Dermis microvascular lymphatic vessel endothelial cell (primary cell): ENCODE measurements around the gene SLC7A4. TPM values are rescaled to one million over a fixed set of nuclear protein-coding genes. Genes with fewer than 3 reads are reported as not detected.
"Not testable (repeated sequence)": the region's sequence is repeated elsewhere in the genome, so short reads cannot be mapped to it uniquely, and the experiment has no call there.

Source experiments
- DNase-seq, 2 donors: peaks; one replicate each; pipeline versions ENCODE4 v3.0.0 to v3.0.0-alpha.2; 2010; ENCODE audit warnings: low read depth in 2 of 2
- total RNA-seq: library from RNA; depleted of rRNA; stranded (reverse); fragments of >200 nt; gene quantifications from 2 replicates; pipeline ENCODE4 v1.2.1, GENCODE V29; 2014

The SLC7A4 gene
- total RNA-seq, 1 donor from 2014 or later: not detected

DNA sequence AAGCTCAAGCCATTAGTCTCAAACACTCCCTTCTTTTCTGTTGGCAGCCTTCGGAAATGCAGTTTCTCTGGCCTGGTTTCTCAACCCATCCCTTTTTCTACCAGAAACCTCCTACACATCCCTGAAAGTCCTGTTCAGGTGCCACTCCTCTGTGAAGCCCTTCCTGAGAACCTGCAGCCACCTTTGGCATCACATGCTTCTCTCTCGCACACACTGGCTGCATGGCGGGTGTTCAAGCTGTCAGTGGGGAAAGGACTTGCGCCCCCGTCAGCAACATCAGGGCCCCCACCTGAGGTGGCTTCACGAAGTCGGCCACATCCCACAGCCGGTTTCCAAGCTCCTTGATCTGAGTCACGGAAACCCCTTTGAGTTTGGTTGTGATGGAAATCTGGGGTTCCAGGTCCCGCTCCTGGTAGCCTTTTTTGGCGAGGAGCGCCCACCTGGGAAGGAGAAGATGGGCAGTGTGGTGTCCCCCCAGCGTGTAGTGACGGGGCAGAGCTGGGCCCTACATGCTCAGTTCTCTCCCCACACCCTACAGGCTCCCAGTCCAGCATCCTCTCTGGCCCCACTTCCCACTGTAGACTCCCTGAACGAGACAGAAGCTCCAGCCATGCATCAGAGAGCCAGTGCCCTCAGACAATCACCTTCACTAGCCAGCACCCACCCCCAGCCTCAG lies 11.6 kb upstream of the SLC7A4 start:
- DNase-seq: no peak

DNA sequence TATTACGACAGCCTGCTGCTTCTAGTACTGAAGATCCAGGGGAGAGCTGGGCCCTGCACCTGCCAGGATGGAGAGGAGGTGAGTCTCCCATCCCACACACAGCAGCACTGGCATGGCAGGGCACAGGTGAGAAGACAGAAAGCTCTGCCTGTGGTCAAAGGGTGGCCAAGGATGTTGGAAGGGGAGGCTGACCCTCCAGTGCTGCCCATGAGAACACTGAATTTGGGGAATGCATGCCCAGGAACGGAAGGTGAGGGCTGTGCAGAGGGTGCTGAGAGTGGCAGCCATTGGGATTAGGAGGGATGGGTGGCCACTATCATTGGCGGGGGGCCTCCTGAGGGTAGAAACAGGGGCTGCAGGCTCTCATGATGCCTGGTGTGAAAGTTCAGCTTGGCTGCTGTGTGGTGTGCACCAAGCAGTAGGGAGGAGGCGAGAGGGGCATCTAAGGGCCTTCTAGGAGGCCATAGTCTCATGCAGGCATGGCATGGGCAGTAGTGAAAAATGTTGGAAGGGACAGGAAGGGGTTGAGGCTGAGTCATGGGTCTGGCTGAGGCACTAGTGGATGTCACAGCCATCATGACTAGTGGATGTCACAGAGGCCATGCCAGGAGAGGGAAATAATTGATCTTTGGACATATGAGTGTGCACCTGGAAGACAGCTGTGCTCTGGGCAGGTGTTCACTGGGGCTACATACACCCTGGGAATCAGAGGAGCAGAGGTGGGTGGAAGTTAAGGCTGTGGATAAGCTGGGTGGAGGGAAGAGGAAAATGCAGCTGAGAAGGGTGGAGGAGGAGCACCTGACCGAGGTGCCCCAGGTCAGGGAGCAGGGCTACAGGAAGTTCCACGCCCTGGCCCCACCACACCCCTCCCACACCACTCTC lies 10.9 kb upstream of the SLC7A4 start:
- no peak for DNase-seq

DNA sequence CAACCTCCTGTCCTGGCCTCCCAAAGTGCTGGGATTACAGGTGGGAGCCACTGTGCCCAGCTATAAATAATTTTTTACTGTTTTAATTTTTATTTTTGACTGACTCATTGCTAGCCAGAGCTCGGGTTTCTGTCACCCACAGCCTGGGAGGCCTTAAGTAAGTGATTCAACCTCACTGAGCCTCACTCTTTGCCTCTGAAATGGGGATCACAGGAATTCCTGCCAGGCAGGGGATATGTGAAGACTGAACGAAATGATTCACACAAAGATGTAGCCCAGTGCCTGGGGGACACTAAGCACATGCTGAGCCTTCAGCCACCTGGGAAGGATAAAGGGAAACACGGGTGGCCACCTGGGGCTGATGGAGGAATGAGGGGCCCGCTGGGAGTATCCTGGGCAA lies 9.6 kb upstream of the SLC7A4 start:
- DNase-seq: no peak

DNA sequence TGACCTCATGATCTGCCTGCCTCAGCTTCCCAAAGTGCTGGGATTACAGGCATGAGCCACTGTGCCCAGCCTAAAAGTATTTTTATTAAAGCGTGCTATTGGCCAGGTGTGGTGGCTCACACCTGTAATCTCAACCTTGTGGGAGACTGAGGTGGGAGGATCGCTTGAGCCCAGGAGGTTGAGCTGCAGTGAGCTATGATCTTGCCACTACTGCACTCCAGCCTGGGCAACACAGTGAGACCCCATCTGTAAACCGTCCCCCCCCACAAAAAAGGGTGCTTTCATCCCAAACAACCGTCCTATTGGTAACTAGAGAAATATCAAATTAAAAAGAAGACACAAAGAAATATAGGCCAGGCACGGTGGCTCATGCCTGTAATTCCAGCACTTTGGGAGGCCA lies 6.8 kb upstream of the SLC7A4 start:
- not testable (repeated sequence) for DNase-seq

DNA sequence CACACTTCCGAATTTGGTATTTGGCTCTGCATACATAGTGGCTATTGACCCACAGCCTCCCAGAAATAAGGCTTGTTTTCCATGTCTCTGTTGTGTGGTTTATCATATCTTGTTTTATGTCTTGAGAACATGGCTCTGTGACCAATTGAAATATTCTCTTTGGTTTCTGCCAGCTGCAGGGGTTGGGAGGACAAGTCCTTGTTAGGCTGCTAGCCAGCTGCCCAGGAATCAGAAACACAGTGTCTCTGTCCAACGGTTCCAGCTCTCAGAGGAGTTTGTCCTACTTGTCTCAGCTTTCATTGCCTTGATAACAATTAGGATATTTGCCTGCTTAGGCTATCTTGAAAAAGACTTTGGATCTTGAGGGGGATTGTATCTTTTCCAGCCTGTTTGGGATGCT lies 6.0 kb upstream of the SLC7A4 start:
- no peak for DNase-seq

DNA sequence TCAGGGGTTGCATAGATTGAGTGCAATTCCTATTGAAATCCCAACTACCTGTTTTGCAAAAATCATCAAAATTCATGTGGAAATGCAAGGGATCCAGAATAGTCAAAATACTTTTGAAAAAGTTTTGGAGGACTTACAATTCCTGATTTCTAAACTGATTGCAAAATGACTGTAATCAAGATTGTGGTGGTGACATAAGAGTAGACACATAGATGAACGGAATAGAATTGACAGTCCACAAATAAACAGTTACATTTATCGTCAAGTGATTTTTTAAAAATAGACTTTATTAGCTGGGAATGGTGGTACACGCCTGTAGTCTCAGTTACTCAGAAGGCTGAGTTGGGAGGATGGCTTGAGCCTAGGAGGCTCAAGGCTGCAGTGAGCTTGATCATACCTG lies 2.6 kb upstream of the SLC7A4 start:
- DNase-seq: no peak

DNA sequence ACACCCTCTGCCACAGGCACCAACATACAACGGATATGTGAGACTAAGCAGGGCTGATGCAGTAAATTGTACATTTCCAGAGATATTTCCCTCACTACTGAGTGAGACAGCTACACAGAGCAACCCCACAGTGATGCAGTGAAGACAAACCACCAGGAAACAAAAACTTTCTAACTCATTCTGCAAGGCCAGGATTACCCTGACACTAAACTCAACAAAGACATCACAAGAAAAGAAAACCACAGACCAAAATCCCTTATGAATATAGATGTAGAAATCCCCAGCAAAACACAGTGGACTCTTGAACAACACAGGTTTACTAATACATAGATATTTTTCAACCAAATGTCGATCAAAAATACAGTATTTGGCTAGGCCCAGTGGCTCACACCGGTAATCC lies 1.5 kb upstream of the SLC7A4 start:
- DNase-seq: no peak

DNA sequence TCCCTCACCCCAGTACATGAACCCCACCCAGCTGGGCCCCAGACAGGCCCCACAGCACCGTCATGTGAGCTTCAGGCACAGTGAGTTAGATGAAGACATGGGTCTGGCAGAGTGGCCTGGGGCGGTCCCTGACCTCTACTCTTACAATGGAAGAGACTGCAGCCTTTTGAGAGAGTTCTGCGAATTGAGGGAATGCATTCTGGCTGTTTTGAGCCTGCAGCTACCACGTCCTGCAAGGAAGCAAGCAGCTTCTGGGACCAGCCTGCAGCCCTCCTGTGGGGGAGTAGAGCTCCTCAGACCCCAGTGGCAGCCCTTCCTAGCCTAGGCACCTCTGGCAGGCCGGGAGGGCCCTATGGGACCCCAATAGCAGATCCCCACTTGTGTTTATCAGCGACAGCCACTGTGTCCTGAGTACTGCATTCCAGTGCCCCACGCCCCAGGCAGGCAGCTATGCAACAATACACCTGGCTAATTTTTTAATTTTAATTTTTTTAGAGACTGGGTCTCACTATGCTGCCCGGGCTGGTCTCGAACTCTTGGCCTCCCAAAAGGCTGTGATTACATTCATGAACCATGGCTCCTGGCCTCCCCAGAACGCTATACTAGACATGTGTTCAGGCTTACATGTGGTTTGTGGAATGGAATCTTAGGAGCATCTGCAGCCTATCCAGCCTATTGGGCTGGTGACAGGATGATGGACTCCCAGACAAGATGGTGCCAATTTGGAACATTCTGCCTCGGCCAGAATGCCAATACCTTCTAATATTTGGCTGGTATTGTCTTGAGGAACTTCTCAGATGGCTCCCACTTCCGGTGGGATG lies 717 bp upstream of the SLC7A4 start:
- no peak for DNase-seq

DNA sequence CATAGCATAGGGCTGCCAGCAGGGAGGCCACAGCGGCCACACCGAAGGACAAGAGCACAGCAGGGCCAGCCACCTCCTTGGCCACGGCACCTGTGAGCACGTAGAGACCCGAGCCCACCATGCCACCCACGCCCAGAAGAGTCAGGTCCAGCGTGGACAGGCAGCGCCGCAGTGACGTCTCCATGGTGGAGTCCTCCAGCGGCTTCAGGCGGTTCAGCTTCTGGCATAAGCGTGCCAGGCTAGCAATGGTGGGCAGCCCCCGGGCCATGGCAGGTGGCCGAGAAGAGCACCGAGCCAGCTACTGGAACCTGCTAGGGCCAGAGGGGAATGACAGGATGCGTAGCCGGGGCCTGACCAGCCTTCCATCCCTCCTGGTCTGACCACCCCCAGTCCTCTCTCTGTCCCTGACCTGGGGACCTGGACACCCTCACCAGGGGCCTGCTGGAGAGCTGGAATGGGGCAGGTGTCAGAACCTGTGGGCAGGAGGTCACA lies 770 bp downstream of the SLC7A4 start:
- DNase-seq: no peak

DNA sequence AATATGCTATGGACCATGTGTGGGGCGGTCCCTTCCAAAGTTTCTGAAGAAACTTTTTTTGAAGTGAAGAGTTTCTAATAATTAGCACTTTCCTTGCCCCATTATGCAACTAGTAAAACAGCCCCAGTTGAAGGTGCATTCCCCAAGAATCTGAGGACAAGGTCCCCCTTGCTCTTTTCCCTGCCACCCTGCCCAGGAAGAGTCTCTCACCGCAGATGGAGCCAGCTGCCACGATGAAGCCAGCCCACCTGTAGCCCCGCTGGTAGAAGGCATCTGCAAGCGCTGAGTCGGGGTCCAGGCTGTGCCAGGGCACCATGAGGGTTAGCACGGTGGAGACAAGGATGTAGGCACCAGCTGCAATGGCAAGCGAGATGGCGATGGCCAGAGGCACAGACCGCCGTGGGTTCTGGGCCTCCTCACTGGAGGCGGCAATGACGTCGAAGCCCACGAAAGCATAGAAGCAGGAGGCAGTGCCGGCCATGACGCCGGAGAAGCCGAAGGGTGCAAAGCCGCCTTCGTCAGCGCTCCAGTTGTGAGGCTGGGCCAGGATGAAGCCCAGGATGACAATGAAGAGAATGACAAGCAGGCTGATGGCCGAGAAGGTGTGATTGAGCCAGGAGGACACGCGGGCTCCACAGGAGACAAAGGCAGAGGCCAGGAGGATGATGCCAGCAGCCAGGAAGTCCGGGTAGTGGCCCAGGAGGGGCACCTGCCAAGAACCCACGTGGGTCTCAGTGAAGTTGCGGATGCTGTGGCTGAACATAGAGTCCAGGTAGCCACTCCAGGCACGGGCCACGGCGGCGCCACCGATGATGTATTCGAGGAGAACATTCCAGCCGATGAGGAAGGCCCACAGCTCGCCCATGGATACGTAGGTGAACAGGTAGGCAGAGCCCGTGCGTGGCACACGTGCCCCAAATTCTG lies 1.5 kb downstream of the SLC7A4 start:
- no peak for DNase-seq

DNA sequence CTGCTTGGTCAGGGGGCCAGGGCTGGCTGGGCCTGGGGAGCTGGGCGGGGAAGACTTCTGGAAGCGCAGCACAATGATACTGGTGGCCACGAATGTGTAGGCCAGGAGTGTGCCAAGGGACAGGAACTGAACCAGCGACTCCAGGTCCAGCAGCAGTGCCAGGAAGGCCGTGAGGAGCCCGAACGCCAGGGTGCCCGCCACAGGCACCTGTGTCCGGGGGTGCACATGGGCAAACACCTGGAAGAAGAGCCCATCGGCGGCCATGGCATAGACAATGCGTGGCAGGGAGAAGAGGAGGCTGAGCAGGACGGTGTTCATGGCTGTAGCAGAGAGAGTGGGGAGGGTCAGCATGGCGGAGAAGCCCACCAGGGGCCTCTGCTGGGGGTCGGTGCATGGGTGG lies 2.3 kb downstream of the SLC7A4 start:
- no peak for DNase-seq

DNA sequence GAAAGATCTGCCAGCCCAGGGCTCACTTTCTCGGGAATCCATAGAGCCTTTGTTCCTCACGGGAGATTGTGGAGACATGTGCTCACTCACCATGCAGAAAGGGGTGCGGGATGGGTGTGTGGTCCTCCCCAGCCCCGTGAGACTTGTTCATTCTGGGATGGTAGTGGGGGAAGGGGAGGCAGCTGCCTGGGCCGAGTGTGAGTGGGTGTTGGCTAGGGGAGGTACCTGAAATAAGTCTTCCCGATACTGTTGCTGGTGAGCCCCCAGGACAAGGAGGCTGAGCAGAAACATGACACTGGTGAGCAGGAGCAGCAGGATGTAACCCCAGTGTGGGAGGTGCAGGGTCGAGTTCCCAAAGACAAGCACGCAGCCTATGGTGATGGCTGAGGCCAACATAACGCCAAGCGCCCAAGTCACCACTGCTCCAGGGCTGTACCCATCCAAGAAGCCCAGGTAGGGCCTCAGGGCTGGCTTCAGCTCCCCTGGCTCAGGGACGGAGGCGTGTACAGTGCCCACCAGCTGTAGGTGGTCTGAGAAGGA lies 2.8 kb downstream of the SLC7A4 start:
- no peak for DNase-seq

DNA sequence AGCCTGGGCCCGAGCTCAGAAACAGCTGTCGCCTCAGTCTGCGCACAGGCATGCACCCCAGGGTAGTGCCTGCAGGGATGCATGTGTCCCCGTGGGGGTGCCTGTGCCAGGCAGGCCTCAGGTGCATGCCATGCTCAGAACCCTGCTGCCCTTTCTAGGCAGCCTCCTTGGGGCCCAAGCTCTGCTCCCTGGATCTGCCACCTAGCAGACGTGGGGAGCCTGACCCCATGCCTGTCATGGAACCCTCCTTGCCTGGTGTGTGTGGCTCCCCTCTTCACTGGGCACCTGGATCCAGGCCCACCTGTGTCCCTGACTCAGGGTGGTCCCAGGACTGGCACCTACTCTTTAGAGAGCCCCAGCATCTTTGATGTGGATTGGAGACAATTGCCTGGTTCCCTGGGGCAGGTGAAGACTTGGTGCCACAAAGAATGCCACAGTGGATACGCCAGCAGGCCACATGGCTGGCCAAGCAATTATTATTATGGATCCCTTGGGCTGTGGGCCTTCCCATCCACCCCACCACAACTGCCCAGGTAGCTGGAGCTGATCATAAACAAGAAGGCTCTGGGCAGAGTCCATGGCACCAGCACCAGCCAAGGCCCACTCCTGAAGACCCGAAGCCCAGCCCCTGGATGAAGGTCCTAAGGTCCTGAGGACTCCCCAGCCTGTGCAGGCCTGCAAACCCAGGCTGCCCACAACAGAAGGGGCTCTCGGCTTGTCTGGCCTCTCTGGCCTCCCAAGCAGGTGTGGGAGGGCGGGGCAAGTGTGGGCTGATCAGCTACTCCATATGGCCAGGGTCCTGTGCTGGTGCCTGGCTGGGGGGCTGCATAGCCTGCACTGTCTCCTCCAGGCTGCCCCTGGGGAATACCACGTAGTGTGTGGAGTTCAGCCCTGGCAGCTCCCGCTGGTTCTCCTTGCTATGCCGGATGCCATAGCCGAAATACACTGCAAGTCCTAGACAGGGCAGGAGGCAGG lies 3.8 kb downstream of the SLC7A4 start:
- DNase-seq: no peak

DNA sequence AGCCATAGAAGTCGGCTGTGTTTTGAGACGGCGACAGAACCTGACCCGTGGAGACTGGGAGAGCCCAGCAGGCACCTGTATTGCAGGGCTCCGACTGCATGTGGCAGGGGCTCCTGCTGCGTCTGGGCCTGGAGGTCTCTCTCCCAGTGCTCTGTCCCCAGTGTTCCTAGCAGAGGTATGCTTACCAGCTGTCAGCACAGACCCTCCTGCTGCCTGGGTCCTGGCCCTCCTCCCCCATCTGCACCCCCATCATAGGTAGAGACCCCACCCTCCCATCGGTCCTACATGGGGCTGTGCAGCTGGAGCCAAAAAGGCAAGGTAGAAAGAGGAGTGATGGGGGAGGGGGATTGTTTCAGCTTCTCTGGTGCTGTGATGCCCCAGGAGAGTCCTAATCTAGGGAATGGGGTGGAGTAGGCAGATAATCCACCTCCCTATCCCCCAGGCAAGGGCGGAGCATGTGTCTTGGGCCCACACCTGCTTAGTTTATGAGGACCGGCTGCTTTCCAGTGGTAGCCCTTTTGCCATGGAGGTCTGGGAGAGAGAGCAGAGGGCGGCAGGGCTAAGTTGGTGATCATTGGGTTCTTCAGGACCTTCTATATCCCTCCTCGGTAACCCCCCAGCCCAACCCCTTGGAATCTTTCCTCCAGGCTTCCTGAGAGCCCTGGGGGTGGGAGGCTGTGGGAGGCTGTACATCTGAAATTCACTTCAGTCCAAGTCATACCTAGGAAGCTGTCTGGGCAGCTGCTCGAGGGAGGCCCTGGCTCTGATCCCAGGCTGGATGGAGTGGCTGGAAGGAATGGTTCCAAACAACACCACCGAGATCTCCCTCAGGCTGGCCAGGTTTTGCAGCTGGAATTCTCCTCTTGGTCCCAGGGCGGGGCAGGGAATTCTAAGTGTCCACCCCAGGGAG lies 5.3 kb downstream of the SLC7A4 start:
- DNase-seq: no peak

DNA sequence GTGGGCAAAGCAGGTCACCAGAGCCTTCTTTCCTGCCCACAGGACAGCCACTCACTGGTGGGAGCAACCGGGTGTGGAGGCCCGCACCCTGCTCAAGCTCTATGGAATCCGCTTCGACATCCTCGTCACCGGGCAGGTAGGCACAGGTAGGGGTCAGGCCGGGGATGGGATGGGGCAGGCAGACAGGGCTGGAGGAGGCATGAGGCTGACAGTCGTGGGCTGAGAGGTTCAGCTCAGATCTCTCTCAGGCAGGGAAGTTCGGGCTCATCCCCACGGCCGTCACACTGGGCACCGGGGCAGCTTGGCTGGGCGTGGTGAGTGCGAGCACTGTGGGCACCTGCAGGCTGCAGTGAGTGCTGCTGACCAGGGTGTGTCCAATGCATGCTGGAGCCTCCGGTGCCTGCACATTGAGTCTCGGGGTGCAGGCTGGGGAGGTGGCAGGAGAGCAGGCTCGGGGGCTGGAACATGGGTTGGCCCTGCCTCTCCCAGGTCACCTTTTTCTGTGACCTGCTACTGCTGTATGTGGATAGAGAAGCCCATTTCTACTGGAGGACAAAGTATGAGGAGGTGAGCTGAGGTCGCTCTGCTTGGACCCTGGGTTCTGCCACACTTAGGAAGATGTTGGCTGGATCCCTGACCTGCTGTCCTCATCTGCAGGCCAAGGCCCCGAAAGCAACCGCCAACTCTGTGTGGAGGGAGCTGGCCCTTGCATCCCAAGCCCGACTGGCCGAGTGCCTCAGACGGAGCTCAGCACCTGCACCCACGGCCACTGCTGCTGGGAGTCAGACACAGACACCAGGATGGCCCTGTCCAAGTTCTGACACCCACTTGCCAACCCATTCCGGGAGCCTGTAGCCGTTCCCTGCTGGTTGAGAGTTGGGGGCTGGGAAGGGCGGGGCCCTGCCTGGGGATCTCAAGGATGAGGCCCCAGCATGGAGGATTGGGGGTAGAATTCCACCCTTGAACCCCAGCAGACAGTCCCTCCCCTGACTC lies 6.3 kb downstream of the SLC7A4 start:
- DNase-seq: no peak

DNA sequence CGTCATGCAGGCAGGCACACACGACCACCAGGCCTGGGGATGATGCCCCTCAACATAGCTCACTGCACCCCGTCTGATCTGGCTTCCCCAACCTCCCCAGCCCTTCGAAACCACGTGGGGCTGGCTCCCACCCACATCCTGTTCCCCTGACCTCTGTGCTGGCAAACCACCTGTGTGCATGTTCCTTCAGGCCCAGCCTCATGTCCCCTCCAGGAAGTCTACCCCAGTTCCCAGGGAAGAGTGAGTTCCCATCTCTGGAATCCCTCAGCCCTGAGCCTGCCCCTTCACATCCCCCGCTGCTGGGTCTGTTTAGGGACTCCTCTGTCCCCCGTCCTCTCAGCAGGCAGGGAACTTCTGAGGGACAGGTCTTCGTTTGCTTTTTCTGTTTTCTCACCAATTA lies 7.1 kb downstream of the SLC7A4 start:
- no peak for DNase-seq

DNA sequence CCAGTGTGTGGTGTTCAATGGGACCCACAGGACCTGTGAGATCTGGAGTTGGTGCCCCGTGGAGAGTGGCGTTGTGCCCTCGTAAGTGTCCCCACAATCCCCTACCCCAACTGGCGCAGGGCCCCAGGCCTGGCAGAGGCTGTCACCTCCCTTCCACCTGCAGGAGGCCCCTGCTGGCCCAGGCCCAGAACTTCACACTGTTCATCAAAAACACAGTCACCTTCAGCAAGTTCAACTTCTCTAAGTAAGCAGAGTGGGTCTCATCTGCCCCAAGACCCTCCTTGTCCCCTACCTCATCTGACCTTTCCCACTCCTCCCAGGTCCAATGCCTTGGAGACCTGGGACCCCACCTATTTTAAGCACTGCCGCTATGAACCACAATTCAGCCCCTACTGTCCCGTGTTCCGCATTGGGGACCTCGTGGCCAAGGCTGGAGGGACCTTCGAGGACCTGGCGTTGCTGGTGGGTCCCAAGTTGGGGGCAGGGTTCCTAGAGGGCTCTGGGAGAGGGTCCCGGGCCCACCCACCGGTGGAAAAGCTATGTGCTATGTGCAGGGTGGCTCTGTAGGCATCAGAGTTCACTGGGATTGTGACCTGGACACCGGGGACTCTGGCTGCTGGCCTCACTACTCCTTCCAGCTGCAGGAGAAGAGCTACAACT lies 9.3 kb downstream of the SLC7A4 start:
- DNase-seq: no peak
